HG03108 (cell line): Measurements from ENCODE around the gene FARP1.
"Not testable (repeated sequence)": the region's sequence is repeated elsewhere in the genome, so short reads cannot be mapped to it uniquely, and the experiment has no call there.

Experiments
- ATAC-seq: cut with Tn5 transposase; IDR thresholded peaks from one replicate; pipeline ENCODE4 v1.9.1; 2021; ENCODE audit warnings: moderate library complexity; ENCODE audit not compliant: unreplicated experiment

Gene FARP1

DNA sequence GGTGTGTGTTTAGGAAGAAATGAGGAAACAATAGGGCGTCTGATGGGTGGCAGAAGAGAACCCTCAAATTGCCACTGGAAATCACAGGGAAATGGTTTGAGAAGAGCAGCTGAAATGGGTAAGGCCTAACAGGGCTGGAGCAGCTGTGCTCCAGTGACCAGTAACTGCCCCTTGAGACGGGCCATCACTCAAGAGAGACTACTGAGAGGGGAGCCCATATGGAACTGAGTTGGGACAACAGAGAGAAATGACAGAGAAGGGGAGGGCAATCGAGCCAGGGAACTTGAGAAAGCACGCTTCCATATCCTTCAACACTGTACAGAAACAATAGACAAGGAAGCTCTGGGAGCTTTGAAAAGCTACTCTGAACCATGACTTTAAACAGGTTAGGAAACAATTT is 209.3 kb downstream of the FARP1 start:
- no peak for ATAC-seq

DNA sequence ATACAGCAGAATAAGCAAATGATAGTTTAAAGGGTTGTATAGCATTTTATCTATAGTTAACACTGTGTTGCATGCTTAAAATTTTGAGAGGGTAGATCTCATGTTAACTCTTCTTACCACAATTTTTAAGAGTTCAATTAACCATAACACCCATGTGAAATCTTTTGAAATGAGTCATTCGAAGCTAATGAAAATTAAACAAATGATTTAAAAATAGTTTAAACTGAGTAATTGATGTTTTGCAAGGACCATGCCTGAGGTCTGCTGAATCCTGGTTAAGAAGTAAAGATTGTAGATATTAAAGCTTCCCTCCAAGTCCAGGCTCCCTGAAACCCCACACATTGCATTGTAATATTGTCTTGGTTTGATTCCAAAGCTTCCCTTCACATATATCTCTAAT is 210.9 kb downstream of the FARP1 start:
- no peak for ATAC-seq

DNA sequence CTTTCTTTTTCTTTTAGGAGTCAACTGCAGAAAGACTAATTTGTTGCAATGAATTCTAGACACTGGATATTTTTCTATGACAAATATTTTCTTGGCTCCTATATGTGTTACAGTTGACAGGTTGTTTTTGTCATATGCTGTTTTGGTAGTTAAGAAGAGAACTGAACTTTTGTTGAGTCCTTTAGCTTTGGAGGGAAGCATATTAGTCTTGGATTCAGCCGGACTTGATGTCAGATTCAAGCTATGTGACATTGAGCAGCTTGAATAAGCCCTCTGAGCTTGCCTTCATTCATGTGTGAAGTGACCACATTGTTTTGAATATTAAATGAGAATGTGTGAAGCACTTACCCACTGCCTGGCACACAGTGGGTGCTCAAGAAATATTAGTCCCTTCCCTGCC is 216.0 kb downstream of the FARP1 start:
- ATAC-seq = no peak

DNA sequence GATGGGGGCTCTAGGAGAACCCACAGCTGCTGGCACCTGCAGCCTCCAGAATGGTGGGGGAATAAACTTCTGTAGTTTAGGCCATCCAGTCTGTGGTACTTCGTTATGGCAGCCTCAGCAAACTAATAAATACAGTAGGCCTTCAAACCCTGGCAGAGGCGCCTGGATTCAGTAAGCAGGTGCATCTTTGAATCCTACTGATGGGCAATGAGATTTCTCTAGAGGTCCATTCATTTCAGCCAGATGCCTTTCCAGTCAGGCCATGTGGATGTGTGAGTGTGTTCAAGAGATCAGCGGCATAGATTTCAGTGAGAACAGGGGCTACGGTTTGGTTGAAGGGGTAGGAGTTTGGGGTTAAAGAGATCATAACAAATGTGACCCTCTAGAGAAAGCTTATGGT is 217.7 kb downstream of the FARP1 start:
- no peak for ATAC-seq

DNA sequence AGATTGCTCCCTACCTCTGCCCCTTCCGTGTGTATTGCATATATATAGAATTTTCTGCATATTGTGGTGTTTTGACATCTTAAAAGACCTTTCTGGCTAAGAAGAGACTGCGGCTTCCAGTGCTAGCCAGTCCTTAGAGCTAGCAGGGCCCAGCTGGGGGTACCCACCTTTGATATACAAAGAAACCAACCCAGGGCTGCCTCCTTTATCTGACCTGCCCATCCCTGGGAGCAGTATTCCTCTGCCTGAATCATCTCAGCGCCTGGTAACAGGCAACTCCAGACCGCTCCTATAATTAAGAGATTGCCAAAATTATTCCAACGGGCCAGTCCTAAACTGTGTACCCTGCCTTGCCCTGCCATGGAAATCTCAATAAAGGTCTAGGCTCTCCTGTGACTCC is 220.4 kb downstream of the FARP1 start:
- no peak for ATAC-seq

DNA sequence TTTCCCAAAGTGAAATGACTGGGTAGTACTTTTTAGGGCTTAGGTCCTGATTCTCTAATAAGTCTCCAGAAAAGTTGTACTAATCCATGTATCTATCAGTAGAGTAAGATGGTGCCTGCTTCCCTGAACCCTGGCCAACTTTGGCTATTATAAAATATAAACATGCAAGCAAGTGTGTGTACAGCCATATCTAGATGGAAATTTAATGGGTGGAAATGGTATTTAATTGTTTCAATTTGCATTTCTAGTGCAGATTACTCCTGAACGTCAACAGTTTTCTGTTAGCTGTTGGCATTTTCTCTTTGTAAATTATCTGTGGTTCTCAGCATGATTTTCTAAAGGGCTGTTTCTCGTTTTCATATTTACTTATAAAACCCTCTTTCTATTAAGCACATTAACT is 221.3 kb downstream of the FARP1 start:
- ATAC-seq = no peak

DNA sequence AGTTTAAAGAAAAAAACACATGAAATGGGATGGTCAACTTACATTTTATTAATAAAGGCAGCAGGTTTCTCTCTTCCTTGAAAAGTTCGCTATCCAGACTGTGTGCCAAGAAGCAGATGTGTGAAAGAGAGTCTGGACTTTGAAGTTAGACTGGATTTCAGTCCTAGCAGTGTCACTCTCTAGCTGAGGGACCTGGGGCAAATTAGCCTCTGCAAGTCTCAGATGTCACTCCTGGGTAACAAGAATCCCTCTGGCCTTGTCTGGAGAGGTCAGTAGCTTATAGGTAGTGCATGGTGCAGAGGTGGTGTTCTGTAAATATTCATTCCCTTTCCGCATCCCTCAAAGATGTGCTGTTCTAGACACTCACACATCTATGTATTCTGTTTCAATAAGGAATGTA is 221.8 kb downstream of the FARP1 start:
- ATAC-seq = no peak

DNA sequence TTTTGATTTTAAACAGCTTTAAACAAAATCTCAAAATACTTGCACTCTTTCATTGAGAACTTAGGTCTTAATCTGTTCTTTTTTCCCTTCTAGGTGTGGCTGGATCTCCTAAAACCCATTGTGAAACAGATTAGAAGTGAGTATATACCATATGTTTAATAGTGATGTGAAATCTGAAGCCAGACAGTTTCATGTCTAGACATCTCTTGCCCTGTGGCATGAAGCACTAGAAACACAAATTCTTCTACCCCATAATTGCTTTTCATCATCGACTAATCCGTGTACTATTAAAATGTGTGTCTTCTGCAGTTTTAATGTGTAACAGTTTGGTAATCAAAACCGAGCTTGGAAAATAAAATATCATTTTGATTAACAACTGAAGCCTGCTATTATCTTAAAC is 222.4 kb downstream of the FARP1 start:
- ATAC-seq = no peak

DNA sequence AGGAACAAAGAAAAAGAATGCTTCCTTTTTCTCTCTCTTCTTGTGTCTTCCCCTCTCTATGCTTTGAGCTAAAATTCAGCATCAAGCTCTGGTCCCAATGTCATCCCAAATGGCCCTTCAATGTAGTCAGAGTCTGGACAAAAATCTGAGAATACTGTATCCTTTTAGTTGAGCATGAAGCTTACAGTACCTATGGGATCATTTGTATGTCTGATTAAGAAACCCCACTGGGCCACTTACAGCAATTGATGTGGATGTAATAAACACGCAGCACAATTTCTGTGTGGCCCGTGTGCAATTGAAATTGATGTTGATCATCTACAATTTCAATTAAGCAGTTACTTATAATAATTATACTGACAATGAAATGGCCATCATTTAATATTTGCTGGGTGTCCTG is 223.1 kb downstream of the FARP1 start:
- no peak for ATAC-seq

DNA sequence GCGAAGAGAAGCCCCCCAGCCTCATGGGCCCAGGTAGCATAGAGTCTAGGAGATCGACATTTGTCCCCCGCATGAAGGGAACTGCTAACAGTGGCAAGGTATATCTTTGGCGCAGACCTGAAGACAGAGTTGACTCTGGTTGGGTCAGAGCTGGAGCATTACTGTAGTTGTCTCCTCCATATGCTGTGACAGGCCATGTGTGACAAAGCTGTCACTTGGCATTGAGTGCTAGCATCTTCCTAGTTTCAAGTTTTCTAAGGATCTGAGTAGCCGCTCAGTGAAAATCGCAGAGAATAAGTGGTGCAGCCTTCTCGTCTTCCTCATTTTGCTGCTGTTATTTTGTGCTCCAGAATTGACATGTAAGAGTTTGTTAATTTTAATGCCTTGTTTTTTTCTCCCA is 223.5 kb downstream of the FARP1 start:
- ATAC-seq = no peak

DNA sequence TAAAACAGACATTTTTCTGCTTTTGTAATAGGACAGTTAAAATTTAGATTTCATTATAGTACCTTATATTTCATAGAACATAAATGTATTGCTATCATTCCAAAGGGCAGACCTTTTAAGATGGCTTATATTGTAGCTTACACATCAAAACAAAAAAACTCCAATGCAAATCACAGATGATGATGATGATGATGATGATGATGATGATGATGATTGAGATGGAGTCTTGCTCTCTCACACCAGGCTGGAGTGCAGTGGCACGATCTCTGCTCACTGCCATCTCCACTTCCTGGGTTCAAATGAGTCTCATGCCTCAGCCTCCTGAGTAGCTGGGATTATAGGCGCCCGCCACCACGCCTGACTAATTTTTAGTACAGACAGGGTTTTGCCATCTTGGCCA is 224.1 kb downstream of the FARP1 start:
- ATAC-seq = no peak

DNA sequence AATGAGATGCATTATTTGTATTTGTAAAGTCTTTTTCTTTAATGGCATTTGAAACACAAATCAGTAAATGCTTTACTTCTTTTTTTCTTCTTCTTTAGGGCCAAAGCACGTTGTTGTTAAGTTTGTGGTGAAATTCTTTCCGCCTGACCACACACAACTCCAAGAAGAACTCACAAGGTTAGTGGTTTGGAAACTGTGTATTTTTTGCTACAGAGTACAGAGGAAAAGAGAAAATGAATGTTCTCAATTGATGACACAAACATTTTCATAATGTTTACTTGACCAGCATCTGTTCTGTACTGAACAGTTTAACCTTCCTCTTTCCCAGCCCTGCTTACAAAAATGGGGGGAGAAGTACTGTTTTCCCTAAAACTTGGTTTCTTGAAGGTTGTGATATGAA is 225.1 kb downstream of the FARP1 start:
- ATAC-seq = no peak

DNA sequence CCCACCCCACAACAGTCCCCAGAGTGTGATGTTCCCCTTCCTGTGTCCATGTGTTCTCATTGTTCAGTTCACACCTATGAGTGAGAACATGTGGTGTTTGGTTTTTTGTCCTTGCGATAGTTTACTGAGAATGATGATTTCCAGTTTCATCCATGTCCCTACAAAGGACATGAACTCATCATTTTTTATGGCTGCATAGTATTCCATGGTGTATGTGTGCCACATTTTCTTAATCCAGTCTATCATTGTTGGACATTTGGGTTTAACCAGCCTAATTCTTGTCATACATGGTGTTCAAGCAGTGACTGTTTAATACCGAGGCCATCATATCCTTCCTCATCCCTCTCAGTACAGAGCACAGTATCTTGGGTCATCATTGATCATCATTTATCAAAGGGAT is 226.6 kb downstream of the FARP1 start:
- not testable (repeated sequence) for ATAC-seq

DNA sequence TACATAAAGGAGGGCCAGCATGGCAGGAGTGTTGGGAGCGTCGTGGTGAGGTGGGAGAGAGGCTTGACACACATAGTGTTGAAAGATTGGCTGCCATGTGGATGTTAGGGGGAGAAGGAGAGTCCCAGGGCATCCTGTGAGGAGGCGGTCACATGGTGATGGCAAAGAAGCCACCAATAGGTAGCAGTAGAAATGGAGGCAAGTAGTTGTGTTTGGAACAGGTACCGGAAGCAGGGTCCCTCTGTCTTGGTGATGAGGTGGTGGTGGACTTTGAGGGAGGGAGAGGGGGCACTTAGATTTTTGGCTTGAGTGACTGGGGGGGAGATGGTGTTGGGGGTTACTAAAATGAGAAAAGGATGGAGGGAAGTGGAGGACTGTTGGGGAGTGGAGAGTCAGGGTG is 227.4 kb downstream of the FARP1 start:
- no peak for ATAC-seq

DNA sequence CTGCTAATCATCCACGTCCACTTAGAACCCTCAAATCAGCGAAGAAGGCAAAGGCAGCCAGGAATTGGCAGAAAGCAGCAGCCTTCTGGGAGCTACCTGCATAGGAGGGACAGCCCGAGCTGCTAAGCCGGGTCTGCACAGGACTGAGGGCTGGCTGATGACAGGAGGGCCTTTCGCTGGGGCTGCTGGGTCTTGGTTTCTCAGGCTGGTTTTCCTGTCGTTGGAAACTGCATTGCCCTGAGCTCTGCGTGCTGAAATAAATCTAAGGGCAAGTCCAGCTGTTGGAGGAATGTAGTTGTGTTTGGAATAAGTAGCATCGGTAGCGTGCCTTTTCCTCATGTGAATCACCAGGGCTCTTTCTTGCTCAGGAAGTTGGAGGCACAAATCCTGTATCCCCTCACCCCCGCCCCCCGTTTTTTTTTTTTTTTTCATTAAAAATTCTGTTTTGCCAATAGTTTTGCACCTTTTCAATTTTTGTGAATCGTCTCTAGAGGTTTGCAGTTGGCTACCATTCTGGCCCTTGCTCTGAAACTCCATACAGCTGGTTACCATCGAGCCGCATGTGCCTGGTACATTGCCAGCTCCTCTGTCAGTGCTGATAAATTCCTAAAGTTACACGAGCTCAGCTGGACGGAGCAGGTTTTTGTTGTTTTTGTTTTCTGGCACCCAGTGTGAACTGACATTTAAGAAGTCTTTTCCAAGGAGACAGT is 228.1 kb downstream of the FARP1 start:
- ATAC-seq = no peak

DNA sequence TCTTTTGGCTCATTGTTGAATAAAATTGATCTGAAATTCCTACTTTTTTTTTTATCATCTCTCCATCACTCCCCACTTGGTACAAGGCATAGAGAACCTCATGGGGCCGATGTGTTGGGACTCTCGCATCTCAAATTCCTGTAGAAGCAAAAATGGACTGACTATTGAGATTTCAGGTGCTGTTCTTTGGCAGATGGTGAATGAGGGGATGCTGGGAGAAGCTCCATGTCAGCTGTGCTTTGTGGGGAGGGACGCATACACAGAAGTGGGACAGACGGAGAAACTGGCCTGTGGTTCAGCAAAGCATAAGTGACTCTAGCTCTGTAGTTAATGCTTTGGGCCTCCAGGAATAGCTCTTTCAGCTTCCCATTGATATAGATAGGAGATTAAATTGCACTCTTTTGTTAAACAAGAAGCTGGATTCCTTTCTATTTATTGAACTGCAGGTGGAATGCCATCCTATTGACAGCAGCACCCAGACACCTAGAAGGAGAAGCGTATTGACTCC is 228.7 kb downstream of the FARP1 start:
- no peak for ATAC-seq

DNA sequence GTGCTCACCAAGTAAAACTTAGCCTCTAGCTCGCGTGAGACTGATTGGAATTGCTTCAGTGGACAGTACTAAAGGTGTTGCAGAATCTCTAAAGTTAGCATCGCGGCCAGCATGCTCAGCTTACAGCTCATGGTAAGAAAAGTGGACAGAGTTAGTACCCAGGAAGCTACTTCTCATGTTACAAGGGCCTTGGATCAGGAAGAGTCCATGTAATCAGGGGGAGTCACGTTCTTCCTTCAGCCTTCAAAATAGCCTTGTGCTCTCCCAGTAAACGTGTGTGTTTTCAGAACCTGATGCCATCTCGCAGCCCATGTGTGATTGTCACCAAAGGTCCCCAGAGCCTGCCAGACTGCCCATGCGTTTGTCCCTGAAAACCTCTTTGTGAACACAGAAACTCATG is 230.0 kb downstream of the FARP1 start:
- no peak for ATAC-seq

DNA sequence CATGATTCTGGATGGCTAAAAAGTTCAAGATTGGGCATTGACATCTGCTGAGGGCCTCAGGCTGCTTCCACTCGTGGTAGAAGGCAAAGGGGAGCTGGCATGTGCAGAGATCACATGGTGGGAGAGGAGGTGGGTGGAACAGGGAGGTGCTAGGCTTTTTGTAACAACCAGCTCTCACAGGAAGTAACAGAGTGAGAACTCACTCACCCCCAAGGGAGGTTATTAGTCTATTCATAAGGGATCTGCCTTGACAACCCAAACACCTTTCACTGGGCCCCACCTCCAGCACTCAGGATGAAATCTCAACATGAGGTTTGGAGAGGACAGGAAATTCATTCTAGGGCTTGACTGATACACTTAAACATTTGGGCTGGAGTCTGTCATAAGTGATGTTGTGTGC is 231.9 kb downstream of the FARP1 start:
- ATAC-seq = no peak

DNA sequence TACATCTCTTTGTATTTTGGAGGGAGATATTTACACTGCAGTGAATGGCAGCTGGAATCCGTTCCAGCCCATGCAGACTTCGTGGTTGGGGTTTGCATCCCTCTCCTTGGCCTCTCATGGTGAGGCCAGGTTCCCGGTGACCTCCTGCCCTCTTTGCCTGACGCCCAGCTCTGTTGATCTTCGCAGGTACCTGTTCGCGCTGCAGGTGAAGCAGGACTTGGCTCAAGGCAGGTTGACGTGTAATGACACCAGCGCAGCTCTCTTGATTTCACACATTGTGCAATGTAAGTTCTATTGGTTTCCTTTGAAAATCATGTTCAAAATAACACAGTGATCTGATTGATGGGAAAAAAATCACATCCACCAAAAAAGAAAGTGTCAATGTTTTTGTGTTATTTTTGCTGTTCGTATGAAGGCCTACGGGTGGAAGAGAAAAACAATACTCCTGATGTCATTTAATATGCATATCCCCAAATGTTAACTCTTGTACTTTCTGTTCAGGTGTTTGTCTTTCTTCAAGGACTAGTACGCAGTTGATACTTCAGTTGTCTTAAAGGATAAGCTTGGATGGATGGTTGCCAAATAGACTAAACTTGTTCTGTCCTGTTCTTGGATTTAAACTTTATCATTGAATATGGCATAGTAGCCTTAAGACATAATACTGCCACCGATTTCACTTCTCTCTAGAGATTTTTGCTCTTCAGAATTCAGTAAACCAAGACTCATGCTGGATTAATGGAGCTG is 234.9 kb downstream of the FARP1 start:
- ATAC-seq = no peak

DNA sequence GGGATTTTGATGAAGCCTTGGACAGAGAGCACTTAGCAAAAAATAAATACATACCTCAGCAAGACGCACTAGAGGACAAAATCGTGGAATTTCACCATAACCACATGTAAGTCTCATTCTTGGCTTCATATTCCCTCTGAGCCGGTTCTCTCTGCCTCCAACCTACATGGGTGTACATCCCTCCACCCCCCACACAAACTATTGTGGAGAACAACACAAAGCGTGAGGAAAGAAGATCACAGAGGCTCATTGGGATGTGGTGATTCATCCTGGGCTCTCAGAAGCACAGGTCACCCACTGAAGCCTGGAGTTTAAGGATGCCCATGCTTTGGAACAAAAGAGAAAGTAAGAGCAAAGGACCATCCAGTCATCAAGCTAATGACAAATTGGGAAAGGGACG is 241.8 kb downstream of the FARP1 start:
- ATAC-seq = no peak

DNA sequence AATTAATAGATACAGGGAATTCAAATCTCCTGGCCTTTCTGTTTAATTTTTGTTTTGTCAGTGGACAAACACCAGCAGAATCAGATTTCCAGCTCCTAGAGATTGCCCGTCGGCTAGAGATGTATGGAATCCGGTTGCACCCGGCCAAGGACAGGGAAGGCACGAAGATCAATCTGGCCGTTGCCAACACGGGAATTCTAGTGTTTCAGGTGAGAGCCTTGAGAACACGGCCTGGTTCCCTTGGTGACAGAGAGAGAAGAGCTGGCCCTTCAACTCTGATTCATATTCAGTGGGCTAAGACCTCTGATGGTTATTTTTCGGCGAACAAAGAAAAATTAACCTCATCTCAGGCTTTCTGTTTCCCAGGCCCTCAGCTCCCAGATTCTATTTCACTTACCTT is 242.7 kb downstream of the FARP1 start:
- no peak for ATAC-seq

DNA sequence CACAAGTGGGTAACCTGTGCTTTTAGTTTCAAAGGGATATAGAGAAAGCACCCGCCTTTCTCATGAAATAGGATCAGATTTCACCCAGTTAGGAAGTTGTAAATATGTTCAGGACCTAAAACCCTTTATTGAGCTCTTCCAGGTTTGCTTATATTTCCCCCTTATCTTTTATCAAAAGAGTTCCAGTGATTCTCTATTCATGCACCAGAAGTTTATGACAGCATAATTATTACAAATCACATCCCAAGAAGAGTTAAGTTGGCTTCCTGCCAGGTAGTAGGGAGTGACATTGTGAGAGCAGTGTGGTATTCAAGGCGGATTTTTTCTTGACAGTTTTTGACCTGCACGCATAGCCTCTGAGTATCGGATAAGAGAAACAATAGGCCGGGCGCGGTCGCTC is 243.7 kb downstream of the FARP1 start:
- ATAC-seq = no peak

DNA sequence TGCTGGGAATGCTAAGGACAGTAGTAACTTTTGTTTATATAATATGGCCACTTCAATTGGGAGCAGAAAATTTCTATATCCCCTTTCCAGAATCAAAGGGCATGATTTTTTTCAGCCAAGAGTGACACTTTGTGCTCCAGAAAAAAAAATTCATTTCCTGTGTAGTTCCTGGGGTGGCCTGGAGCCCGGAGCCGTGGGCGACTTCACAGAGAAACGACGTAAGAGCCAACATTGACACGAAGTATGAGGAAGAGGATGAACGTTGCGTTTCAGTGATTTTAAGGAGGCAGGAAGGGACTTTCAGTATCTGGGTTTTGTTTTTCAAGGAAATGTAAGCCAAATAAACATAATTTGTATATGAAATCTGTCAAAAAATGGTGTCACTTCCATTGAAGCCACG is 246.4 kb downstream of the FARP1 start:
- ATAC-seq = no peak
